H1 (cell line): ENCODE measurements around the gene MMP15.

Source experiments
- CBX5 ChIP-seq: fragments of 300-800, 300-1000 bp; sonication (generic); IDR thresholded peaks from 2 replicates; pipeline ENCODE4 v1.7.1; 2016; ENCODE audit warnings: antibody characterized with exemption, low read length, low read depth
- CEBPB ChIP-seq: IDR thresholded peaks from 2 replicates; pipeline ENCODE4 v1.6.1; 2012; ENCODE audit warnings: low read depth, low read length
- CHD1 ChIP-seq: IDR thresholded peaks from 2 replicates; pipeline ENCODE4 v1.6.1; 2012; ENCODE audit warnings: low read depth, low read length, improper control_type of control experiment
- MAFK ChIP-seq: IDR thresholded peaks from 2 replicates; pipeline ENCODE4 v1.6.1; 2012; ENCODE audit warnings: low read depth, mild to moderate bottlenecking, improper control_type of control experiment, low read length
- POLR2A ChIP-seq, 2 experiments: IDR thresholded peaks; 1 replicate in 1 of 2; 2 replicates in 1 of 2; pipeline ENCODE4 v1.6.1; 2011; ENCODE audit warnings: low read depth in 2 of 2, low read length in 2 of 2, mild to moderate bottlenecking in 2 of 2; ENCODE audit errors: control extremely low read depth in 1 of 2
- POLR2AphosphoS5 ChIP-seq: IDR thresholded peaks from 2 replicates; pipeline ENCODE4 v1.6.1; 2011; ENCODE audit warnings: low read depth, low read length
- POU5F1 ChIP-seq: IDR thresholded peaks from 2 replicates; pipeline ENCODE4 v1.6.1; 2011; ENCODE audit warnings: low read depth, mild to moderate bottlenecking, low read length, moderate library complexity
- RAD21 ChIP-seq, 2 experiments: IDR thresholded peaks in 1 of 2; conservative IDR thresholded peaks in 1 of 2; 2 replicates each; pipeline ENCODE4 v1.6.1; 2011; ENCODE audit warnings: low read depth in 2 of 2, low read length in 2 of 2, improper control_type of control experiment in 1 of 2, inconsistent platforms in 1 of 2, mild to moderate bottlenecking in 1 of 2, moderate library complexity in 1 of 2
- SUZ12 ChIP-seq: fragments of 200-600 bp; sonication (generic); IDR thresholded peaks from 2 replicates; pipeline ENCODE4 v1.6.1; 2012; ENCODE audit warnings: mild to moderate bottlenecking, inconsistent platforms, low read length, moderate library complexity, mixed read lengths
- YY1 ChIP-seq: IDR thresholded peaks from 2 replicates; pipeline ENCODE4 v1.6.1; 2011; ENCODE audit warnings: low read depth, mild to moderate bottlenecking, low read length
- TF ChIP-seq, protein P1 (sequence below), 3 experiments: IDR thresholded peaks; 1 replicate in 2 of 3; 2 replicates in 1 of 3; pipeline versions ENCODE4 v1.5.1 to v1.6.1; 2011; ENCODE audit warnings: low read length in 3 of 3, mild to moderate bottlenecking in 3 of 3, inconsistent platforms in 2 of 3, low read depth in 1 of 3, moderate library complexity in 1 of 3; ENCODE audit not compliant: insufficient read depth in 1 of 3; ENCODE audit errors: control extremely low read depth in 1 of 3

GRCh38 chr16:57977418-57978069, 48.0 kb upstream of the MMP15 start:
- TF ChIP-seq MAFK (no peak), CBX5 (no peak), POLR2A (IDR thresholded peaks at IDR 0.05; ENCODE audit: control extremely low read depth in 1 of 2, low read depth in 2 of 2, low read length in 2 of 2) (no peak), SUZ12 (no peak), CEBPB (no peak), POLR2AphosphoS5 (no peak), RAD21 (IDR thresholded peaks at IDR 0.05 in 1 of 2, conservative IDR thresholded peaks at IDR 0.05 in 1 of 2; ENCODE audit: low read depth in 2 of 2, low read length in 2 of 2) (peak; percentile 80 to 88), CHD1 (no peak), POU5F1 (no peak), YY1 (no peak)
- TF ChIP-seq, protein P1, sequence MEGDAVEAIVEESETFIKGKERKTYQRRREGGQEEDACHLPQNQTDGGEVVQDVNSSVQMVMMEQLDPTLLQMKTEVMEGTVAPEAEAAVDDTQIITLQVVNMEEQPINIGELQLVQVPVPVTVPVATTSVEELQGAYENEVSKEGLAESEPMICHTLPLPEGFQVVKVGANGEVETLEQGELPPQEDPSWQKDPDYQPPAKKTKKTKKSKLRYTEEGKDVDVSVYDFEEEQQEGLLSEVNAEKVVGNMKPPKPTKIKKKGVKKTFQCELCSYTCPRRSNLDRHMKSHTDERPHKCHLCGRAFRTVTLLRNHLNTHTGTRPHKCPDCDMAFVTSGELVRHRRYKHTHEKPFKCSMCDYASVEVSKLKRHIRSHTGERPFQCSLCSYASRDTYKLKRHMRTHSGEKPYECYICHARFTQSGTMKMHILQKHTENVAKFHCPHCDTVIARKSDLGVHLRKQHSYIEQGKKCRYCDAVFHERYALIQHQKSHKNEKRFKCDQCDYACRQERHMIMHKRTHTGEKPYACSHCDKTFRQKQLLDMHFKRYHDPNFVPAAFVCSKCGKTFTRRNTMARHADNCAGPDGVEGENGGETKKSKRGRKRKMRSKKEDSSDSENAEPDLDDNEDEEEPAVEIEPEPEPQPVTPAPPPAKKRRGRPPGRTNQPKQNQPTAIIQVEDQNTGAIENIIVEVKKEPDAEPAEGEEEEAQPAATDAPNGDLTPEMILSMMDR (IDR thresholded peaks at IDR 0.05; ENCODE audit: control extremely low read depth in 1 of 3, insufficient read depth in 1 of 3, low read depth in 1 of 3, low read length in 3 of 3), result peak; percentile 60 to 78 (median 69)
